H9 (cell line): ENCODE data around the gene NFATC4. TPM values are rescaled to one million over a fixed set of nuclear protein-coding genes. Genes with fewer than 3 reads are reported as not detected.

Experiments used
- DNase-seq: peaks from one replicate; pipeline ENCODE4 v3.0.0-alpha.2; 2017
- H2AFZ ChIP-seq: one replicate; pipeline ENCODE4 v1.6.1; 2013; ENCODE audit warnings: mild to moderate bottlenecking, low read length, control low read depth, moderate library complexity
- H2AK5ac ChIP-seq: 2 replicates; pipeline ENCODE4 v1.6.1; 2013; ENCODE audit warnings: low read length, control low read depth, mixed read lengths; ENCODE audit not compliant: insufficient read length
- H2BK120ac ChIP-seq: one replicate; pipeline ENCODE4 v1.6.1; 2013; ENCODE audit warnings: low read depth, mild to moderate bottlenecking, low read length, control low read depth, inconsistent platforms; ENCODE audit not compliant: poor library complexity, severe bottlenecking
- H2BK12ac ChIP-seq: 2 replicates; pipeline ENCODE4 v1.6.1; 2013; ENCODE audit warnings: low read length, control low read depth, mixed read lengths, low read depth; ENCODE audit not compliant: insufficient read length
- H2BK15ac ChIP-seq: 2 replicates; pipeline ENCODE4 v1.6.1; 2013; ENCODE audit warnings: low read depth, low read length, control low read depth
- H2BK20ac ChIP-seq: one replicate; pipeline ENCODE4 v1.6.1; 2013; ENCODE audit warnings: low read depth, mild to moderate bottlenecking, low read length, control low read depth, inconsistent platforms; ENCODE audit not compliant: poor library complexity, severe bottlenecking
- H2BK5ac ChIP-seq: 2 replicates; pipeline ENCODE4 v1.6.1; 2013; ENCODE audit warnings: low read length, control low read depth, mixed read lengths; ENCODE audit not compliant: insufficient read length
- H3K14ac ChIP-seq: 2 replicates; pipeline ENCODE4 v1.6.1; 2013; ENCODE audit warnings: low read length, control low read depth; ENCODE audit not compliant: insufficient read depth
- H3K18ac ChIP-seq: 2 replicates; pipeline ENCODE4 v1.6.1; 2013; ENCODE audit warnings: low read depth, mild to moderate bottlenecking, mixed read lengths, low read length, control low read depth; ENCODE audit not compliant: insufficient read length
- H3K23ac ChIP-seq: 2 replicates; pipeline ENCODE4 v1.6.1; 2013; ENCODE audit warnings: low read length, control low read depth, mixed read lengths, low read depth; ENCODE audit not compliant: insufficient read length
- H3K23me2 ChIP-seq: 2 replicates; pipeline ENCODE4 v1.6.1; 2013; ENCODE audit warnings: low read depth, mild to moderate bottlenecking, mixed read lengths, low read length, control low read depth; ENCODE audit not compliant: insufficient read length, poor library complexity, severe bottlenecking
- H3K27ac ChIP-seq: 2 replicates; pipeline ENCODE4 v1.5.1; 2013; ENCODE audit warnings: low read length, control low read depth, mixed read lengths, low read depth; ENCODE audit not compliant: insufficient read length
- H3K27me3 ChIP-seq: 2 replicates; pipeline ENCODE4 v1.6.1; 2013; ENCODE audit warnings: low read length, control low read depth, inconsistent platforms; ENCODE audit not compliant: insufficient read depth
- H3K4ac ChIP-seq: 2 replicates; pipeline ENCODE4 v1.6.1; 2013; ENCODE audit warnings: low read depth, mild to moderate bottlenecking, control low read depth, inconsistent platforms, low read length, moderate library complexity
- H3K4me1 ChIP-seq: 2 replicates; pipeline ENCODE4 v1.6.1; 2013; ENCODE audit warnings: low read length, control low read depth, inconsistent platforms; ENCODE audit not compliant: insufficient read depth
- H3K4me2 ChIP-seq: 2 replicates; pipeline ENCODE4 v1.6.1; 2013; ENCODE audit warnings: low read length, control low read depth, mixed read lengths; ENCODE audit not compliant: insufficient read length, insufficient read depth
- H3K56ac ChIP-seq: 2 replicates; pipeline ENCODE4 v1.6.1; 2013; ENCODE audit warnings: low read depth, mild to moderate bottlenecking, mixed read lengths, low read length, control low read depth; ENCODE audit not compliant: insufficient read length
- H3K79me1 ChIP-seq: 2 replicates; pipeline ENCODE4 v1.6.1; 2013; ENCODE audit warnings: low read depth, mild to moderate bottlenecking, moderate library complexity, low read length, control low read depth, inconsistent platforms; ENCODE audit not compliant: insufficient read depth, poor library complexity, severe bottlenecking
- H3K79me2 ChIP-seq: 2 replicates; pipeline ENCODE4 v1.6.1; 2013; ENCODE audit warnings: low read length, control low read depth, inconsistent platforms; ENCODE audit not compliant: insufficient read depth
- H3K9ac ChIP-seq: 2 replicates; pipeline ENCODE4 v1.6.1; 2013; ENCODE audit warnings: low read length, control low read depth, mixed read lengths; ENCODE audit not compliant: insufficient read length; ENCODE audit errors: extremely low read depth
- H3K9me3 ChIP-seq: one replicate; pipeline ENCODE4 v1.6.1; 2013; ENCODE audit warnings: low read depth, low read length, inconsistent platforms; ENCODE audit not compliant: control insufficient read depth
- H3T11ph ChIP-seq: one replicate; pipeline ENCODE4 v1.6.1; 2013; ENCODE audit warnings: mild to moderate bottlenecking, low read length, control low read depth, inconsistent platforms
- H4K20me1 ChIP-seq: one replicate; pipeline ENCODE4 v1.6.1; 2013; ENCODE audit not compliant: control insufficient read depth, insufficient read length, insufficient read depth
- H4K5ac ChIP-seq: 2 replicates; pipeline ENCODE4 v1.6.1; 2013; ENCODE audit warnings: low read depth, mild to moderate bottlenecking, mixed read lengths, low read length, control low read depth; ENCODE audit not compliant: insufficient read length
- H4K8ac ChIP-seq: replicated peaks from 2 replicates; pipeline ENCODE4 v1.6.1; 2013; ENCODE audit warnings: low read length, control low read depth, mixed read lengths, low read depth; ENCODE audit not compliant: insufficient read length
- H4K91ac ChIP-seq: 2 replicates; pipeline ENCODE4 v1.6.1; 2013; ENCODE audit warnings: low read depth, mild to moderate bottlenecking, moderate library complexity, mixed read lengths, low read length, control low read depth; ENCODE audit not compliant: insufficient read length
- H3K27ac Mint-ChIP-seq, 3 experiments: 2 replicates in 2 of 3; 3 replicates in 1 of 3; pipeline ENCODE4 v1.8.0; 2020 to 2021; ENCODE audit warnings: mixed read lengths in 3 of 3, mild to moderate bottlenecking in 1 of 3, moderate library complexity in 1 of 3
- H3K27me3 Mint-ChIP-seq: 2 replicates; pipeline ENCODE4 v1.8.0; 2021; ENCODE audit warnings: low read depth, mild to moderate bottlenecking, moderate library complexity, mixed read lengths
- H3K36me3 Mint-ChIP-seq, 3 experiments: 2 replicates in 2 of 3; 3 replicates in 1 of 3; pipeline ENCODE4 v1.8.0; 2020 to 2021; ENCODE audit warnings: low read depth in 3 of 3, mixed read lengths in 3 of 3; ENCODE audit not compliant: insufficient read depth in 1 of 3
- H3K4me1 Mint-ChIP-seq, 2 experiments: 2 replicates each; pipeline ENCODE4 v1.8.0; 2020; ENCODE audit warnings: mixed read lengths in 2 of 2
- H3K4me3 Mint-ChIP-seq, 2 experiments: 2 replicates in 1 of 2; 3 replicates in 1 of 2; pipeline ENCODE4 v1.8.0; 2020 to 2021; ENCODE audit warnings: mild to moderate bottlenecking in 2 of 2, mixed read lengths in 2 of 2, moderate library complexity in 1 of 2
- H3K9me3 Mint-ChIP-seq, 2 experiments: 2 replicates in 1 of 2; 3 replicates in 1 of 2; pipeline ENCODE4 v1.8.0; 2020; ENCODE audit warnings: mild to moderate bottlenecking in 2 of 2, mixed read lengths in 2 of 2, moderate library complexity in 1 of 2
- CTCF ChIP-seq: fragments of 200-600 bp; sonication (generic); conservative IDR thresholded peaks from 3 replicates; pipeline ENCODE4 v1.8.0; 2021; ENCODE audit warnings: antibody characterized with exemption, mild to moderate bottlenecking
- WGBS: extraction: QIAGEN DNeasy Blood & Tissue Kit; methylation state at CpG from one replicate; pipeline ENCODE4 v1.1.7; 2013; ENCODE audit warnings: missing lambda C conversion rate, low lambda C conversion rate, mixed read lengths; ENCODE audit not compliant: insufficient read length; ENCODE audit errors: extremely low coverage; 5-methylcytosine and 5-hydroxymethylcytosine counted together
- total RNA-seq: library from RNA; stranded (reverse); gene quantifications from 2 replicates; pipeline ENCODE4 v1.2.1, GENCODE V29; 2021

The NFATC4 gene
- total RNA-seq, 1 experiment from 2014 or later = 46.4 TPM

GRCh38 chr14:24426912-24427536, 59.0 kb downstream of the NFATC4 start:
- H3K4ac ChIP-seq = no peak overlapping the region
- Mint-ChIP-seq H3K9me3 (no peaks in the 10 kb centered on the region), H3K4me1 (peaks cover 29 to 30% of the 10 kb centered on the region in 2 experiments), H3K4me3 (no peak overlapping the region), H3K36me3 (peaks cover 0 to 4% (median 2%) of the 10 kb centered on the region in 3 experiments; a peak in 2 of 7 replicates), H3K27ac (no peak overlapping the region; a peak in 1 of 7 replicates), H3K27me3 (peaks cover 8% of the 10 kb centered on the region)
- H3K14ac ChIP-seq = no peak overlapping the region
- no peak overlapping the region for H3K27ac ChIP-seq
- no peak overlapping the region for H2BK5ac ChIP-seq
- no peak overlapping the region for H3T11ph ChIP-seq
- no peak overlapping the region for H2AK5ac ChIP-seq
- peaks cover 2% of the 10 kb centered on the region; the same call in 1 of the 2 replicates for H3K27me3 ChIP-seq
- H4K91ac ChIP-seq = no peak overlapping the region
- no peaks in the 10 kb centered on the region for H3K9me3 ChIP-seq
- no peaks in the 10 kb centered on the region for H3K79me1 ChIP-seq
- H3K79me2 ChIP-seq = no peaks in the 10 kb centered on the region
- peak; percentile 77 for DNase-seq
- no peak overlapping the region for H4K5ac ChIP-seq
- no peak overlapping the region for H3K18ac ChIP-seq
- no peak overlapping the region for H2BK15ac ChIP-seq
- no CpG with 5 or more reads among the region's 8 CpGs for WGBS
- H3K23ac ChIP-seq = no peak overlapping the region
- H2BK12ac ChIP-seq = no peak overlapping the region
- H2BK20ac ChIP-seq = no peak overlapping the region
- no peak overlapping the region for H4K8ac ChIP-seq
- H2AFZ ChIP-seq = no peak overlapping the region
- H3K56ac ChIP-seq = no peak overlapping the region
- no peak overlapping the region for H3K9ac ChIP-seq
- no peak overlapping the region for H3K4me2 ChIP-seq
- H2BK120ac ChIP-seq = no peak overlapping the region
- peak; percentile 32; the same call in 1 of the 3 replicates for TF ChIP-seq CTCF
- peaks cover 2% of the 10 kb centered on the region for H4K20me1 ChIP-seq
- peaks cover 7% of the 10 kb centered on the region for H3K23me2 ChIP-seq
- peaks cover 3% of the 10 kb centered on the region; the same call in 1 of the 2 replicates for H3K4me1 ChIP-seq
